Common myeloid progenitor, CD34-positive (primary cell): ENCODE results near the gene UQCC2.

Experiments used
- CTCF ChIA-PET: fragments of 350-600 bp; sonication (Branson Sonifier 250); formaldehyde crosslinking; loops from one replicate; lab custom pipeline; 2021; ENCODE audit warnings: antibody characterized with exemption; lab: Charles Lee
- POLR2A ChIA-PET: fragments of 350-600 bp; sonication (Branson Sonifier 250); formaldehyde crosslinking; loops from one replicate; lab custom pipeline; 2021; ENCODE audit warnings: antibody characterized with exemption; lab: Charles Lee
- DNase-seq, 3 donors: peaks; one replicate each; pipeline versions ENCODE4 v3.0.0 to v3.0.0-alpha.2; 2013
- H3K27ac ChIP-seq, 2 experiments: 1 replicate in 1 of 2; 2 replicates in 1 of 2; pipeline ENCODE4 v1.7.0; 2013; ENCODE audit warnings: inconsistent platforms in 2 of 2, low read length in 2 of 2, mild to moderate bottlenecking in 2 of 2, low read depth in 1 of 2, moderate library complexity in 1 of 2; ENCODE audit not compliant: severe bottlenecking in 2 of 2, insufficient read depth in 1 of 2, poor library complexity in 1 of 2
- H3K27me3 ChIP-seq, 5 experiments: replicated peaks in 2 of 5; 1 replicate in 3 of 5; 2 replicates in 2 of 5; pipeline versions ENCODE4 v1.6.1 to v1.7.0; 2013; ENCODE audit warnings: low read length in 4 of 5, mild to moderate bottlenecking in 2 of 5, moderate library complexity in 2 of 5, inconsistent platforms in 1 of 5; ENCODE audit not compliant: insufficient read depth in 5 of 5, control insufficient read depth in 4 of 5
- H3K36me3 ChIP-seq, 4 experiments: 1 replicate in 2 of 4; 2 replicates in 2 of 4; pipeline versions ENCODE4 v1.6.1 to v1.7.0; 2013; ENCODE audit warnings: low read length in 3 of 4, control low read depth in 1 of 4, mild to moderate bottlenecking in 1 of 4; ENCODE audit not compliant: control insufficient read depth in 4 of 4, insufficient read depth in 4 of 4
- H3K4me1 ChIP-seq, 4 experiments: 1 replicate in 3 of 4; 2 replicates in 1 of 4; pipeline versions ENCODE4 v1.6.1 to v1.7.1; 2013; ENCODE audit warnings: low read length in 3 of 4, mild to moderate bottlenecking in 3 of 4, control low read depth in 1 of 4, inconsistent platforms in 1 of 4, moderate library complexity in 1 of 4; ENCODE audit not compliant: control insufficient read depth in 4 of 4, insufficient read depth in 4 of 4; ENCODE audit errors: control extremely low read depth in 1 of 4
- H3K4me3 ChIP-seq, 7 experiments: 1 replicate in 4 of 7; 2 replicates in 3 of 7; pipeline versions ENCODE4 v1.5.1 to v1.7.0; 2013; ENCODE audit warnings: mild to moderate bottlenecking in 7 of 7, low read length in 6 of 7, moderate library complexity in 6 of 7, inconsistent platforms in 2 of 7, low read depth in 2 of 7, control low read depth in 1 of 7; ENCODE audit not compliant: insufficient read depth in 4 of 7, control insufficient read depth in 1 of 7; ENCODE audit errors: extremely low read depth in 1 of 7
- H3K9me3 ChIP-seq, 5 experiments: 1 replicate in 4 of 5; 2 replicates in 1 of 5; pipeline versions ENCODE4 v1.6.1 to v1.7.1; 2013; ENCODE audit warnings: low read length in 4 of 5, mild to moderate bottlenecking in 2 of 5, inconsistent platforms in 1 of 5, low read depth in 1 of 5, moderate library complexity in 1 of 5; ENCODE audit not compliant: control insufficient read depth in 4 of 5, insufficient read depth in 2 of 5; ENCODE audit errors: control extremely low read depth in 1 of 5
- whole genome bisulfite sequencing: methylation state at CpG from one replicate; pipeline ENCODE4 v1.1.5; 2013; ENCODE audit not compliant: insufficient coverage; 5-methylcytosine and 5-hydroxymethylcytosine counted together

Gene UQCC2

DNA sequence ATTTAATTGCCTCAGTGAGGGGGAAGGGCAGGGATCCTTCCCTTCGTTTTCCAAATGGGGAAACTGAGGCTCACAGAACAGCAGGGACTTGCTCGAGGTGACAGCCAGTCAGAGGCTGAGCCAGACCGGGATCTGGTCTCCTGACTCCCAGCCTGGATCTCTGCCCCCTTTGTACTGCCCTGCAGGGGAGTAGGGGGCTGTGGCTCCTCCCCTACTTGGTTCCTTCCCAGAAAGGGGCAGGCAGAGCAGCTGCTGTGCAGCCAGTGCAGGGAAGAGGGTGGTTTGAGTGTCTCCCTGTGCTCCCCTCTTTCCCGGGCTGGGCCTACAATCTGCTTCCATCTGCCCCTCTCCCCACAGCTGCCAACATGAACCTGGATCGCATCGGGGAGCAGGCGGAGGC, 37.6 kb downstream of the UQCC2 start:
- no peaks in the 10 kb centered on the region for H3K27me3 ChIP-seq
- 96% methylated on average over 3 of the region's 7 CpGs for WGBS
- peaks cover 0 to 11% (median under 1%) of the 10 kb centered on the region in 4 experiments for H3K36me3 ChIP-seq
- ChIA-PET POLR2A (no interaction called here), CTCF (interaction anchor here (0.9 kb wide), 1 partner anchor 16 kb away, joined by 3 read pairs; no protein-coding TSS in a partner anchor)
- H3K4me3 ChIP-seq, result no peak overlapping the region
- no peak for DNase-seq
- no peak overlapping the region for H3K27ac ChIP-seq
- H3K9me3 ChIP-seq, result no peaks in the 10 kb centered on the region
- H3K4me1 ChIP-seq, result no peaks in the 10 kb centered on the region

DNA sequence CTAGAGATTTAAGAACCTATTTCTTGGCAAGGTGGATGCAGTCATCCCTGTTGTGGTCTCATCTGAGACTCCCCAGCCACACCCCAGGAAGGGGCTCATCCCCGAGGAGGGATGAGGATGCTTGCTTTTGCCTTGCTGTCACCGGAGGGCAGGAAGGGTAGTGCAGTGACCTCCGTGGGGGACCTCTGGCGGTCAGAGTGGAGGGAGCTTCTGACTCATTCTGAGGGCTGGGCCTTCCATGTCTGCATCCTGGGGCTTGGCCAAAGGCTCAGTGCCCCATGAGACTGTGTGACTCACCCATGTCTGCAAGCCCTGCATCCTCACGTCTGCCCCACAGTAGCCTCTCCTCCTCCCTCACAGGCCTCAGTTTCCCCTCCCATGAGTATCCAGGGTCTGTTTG, 38.7 kb downstream of the UQCC2 start:
- WGBS, result 94% methylated on average over 4 of the region's 5 CpGs

DNA sequence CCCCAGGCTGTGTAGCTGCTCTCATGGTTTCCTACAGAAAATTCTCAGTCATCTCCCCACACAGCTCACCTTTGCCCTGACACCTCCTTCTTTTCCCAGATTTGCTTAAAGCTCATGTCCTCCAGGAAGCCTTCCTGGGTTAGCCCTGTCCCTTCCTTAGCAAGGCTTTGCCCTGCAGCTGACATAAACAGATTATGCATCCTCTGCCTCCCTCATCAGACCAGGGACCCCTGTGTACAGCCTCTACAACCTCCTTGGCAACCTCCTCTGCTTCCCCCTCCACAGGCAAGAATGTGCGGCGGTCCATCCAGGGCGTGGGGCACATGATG, 39.8 kb downstream of the UQCC2 start:
- H3K27me3 ChIP-seq, result no peaks in the 10 kb centered on the region
- no peak overlapping the region for H3K27ac ChIP-seq
- ChIA-PET CTCF (interaction anchor here (0.9 to 2.4 kb wide), 5 partner anchors 20 to 96 kb away, joined by 3 to 12 read pairs (median 3); no protein-coding TSS in a partner anchor), POLR2A (no interaction called here)
- no peak overlapping the region for H3K4me3 ChIP-seq
- DNase-seq, result no peak
- no peaks in the 10 kb centered on the region for H3K9me3 ChIP-seq
- peaks cover 0 to 21% (median 3%) of the 10 kb centered on the region in 4 experiments for H3K36me3 ChIP-seq
- 100% methylated on average over 1 of the region's 3 CpGs for WGBS
- no peaks in the 10 kb centered on the region for H3K4me1 ChIP-seq

More for the DNA sequence above, 38.7 kb downstream of the UQCC2 start:
- DNase-seq, result no peak
- no peak overlapping the region for H3K27ac ChIP-seq
- H3K27me3 ChIP-seq, result no peaks in the 10 kb centered on the region
- CTCF ChIA-PET, result interaction anchor here (1.0 to 1.1 kb wide), 2 partner anchors 27 to 83 kb away, joined by 3 read pairs; no protein-coding TSS in a partner anchor
- peaks cover 0 to 18% (median 3%) of the 10 kb centered on the region in 4 experiments for H3K36me3 ChIP-seq
- no peaks in the 10 kb centered on the region for H3K4me1 ChIP-seq
- POLR2A ChIA-PET, result no interaction called here
- H3K4me3 ChIP-seq, result no peak overlapping the region
- H3K9me3 ChIP-seq, result no peaks in the 10 kb centered on the region

DNA sequence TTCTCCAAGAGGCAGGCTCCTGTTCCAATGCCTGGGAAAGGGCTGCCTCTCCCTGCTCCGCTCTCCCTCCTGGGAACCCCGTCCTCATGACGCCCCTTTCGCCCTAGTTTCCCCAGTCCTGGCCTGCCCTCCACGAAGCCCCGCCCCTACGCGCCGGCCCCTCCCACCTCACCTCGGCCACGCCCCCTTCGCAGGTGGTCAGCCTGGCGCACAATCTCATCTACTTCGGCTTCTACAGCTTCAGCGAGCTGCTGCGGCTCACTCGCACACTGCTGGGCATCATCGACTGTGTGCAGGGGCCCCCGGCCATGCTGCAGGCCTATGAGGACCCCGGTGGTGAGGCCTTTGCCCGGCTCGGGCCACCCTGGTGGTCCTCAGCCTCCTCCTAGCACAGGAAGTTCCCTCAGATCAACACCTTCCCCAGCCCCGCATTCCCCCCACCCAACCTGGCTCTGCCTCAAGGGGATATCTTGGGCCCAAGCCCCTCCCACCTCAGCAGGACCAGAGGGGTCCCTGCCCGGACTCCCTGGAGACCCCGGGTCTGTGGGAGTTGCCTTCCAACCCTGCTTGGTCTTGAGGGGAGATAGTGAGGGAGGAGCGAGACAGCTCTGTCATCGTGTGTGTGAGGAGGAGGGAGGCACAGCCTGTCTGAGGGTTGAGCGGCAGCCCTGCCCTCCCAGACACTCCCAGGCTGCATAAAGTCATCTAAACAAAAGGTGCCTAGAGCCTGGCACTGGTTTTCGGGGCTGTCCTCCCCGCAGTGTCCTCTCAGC, 40.3 kb downstream of the UQCC2 start:
- Histone ChIP-seq H3K27ac (no peak overlapping the region), H3K4me1 (no peaks in the 10 kb centered on the region), H3K4me3 (no peak overlapping the region), H3K36me3 (peaks cover 0 to 20% (median 3%) of the 10 kb centered on the region in 4 experiments), H3K9me3 (no peaks in the 10 kb centered on the region), H3K27me3 (no peaks in the 10 kb centered on the region)
- DNase-seq, result no peak
- ChIA-PET CTCF (interaction anchor here (0.9 to 2.4 kb wide), 5 partner anchors 21 to 95 kb away, joined by 3 to 12 read pairs (median 3); no protein-coding TSS in a partner anchor), POLR2A (interaction anchor here (0.6 kb wide), 1 partner anchor 42 kb away, joined by 5 read pairs; no protein-coding TSS in a partner anchor)
- 90% methylated on average over 23 of the region's 30 CpGs for WGBS

DNA sequence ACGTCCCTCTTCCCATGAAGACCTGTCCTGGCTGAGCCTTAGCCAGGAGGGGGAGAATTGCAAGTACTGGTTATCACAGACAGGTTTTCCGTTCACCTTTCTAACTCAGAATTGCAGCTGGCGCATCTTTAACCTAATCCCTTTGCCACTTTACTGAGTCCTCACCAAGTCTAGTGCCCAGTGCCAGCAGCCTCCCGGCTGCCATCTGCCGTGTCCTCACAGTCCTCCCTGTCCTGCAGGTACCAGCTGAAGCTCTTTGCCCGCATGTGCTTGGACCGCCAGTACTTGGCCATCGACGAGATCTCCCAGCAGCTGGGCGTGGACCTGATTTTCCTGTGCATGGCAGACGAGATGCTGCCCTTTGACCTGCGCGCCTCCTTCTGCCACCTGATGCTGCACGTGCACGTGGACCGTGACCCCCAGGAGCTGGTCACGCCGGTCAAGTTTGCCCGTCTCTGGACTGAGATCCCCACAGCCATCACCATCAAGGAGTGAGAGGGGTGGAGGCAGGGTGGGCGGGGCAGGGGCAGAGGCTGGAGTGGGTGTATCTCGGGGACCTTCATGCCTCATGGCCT, 41.3 kb downstream of the UQCC2 start:
- H3K27ac ChIP-seq, result no peak overlapping the region
- WGBS, result 99% methylated on average over 19 of the region's 21 CpGs
- no peaks in the 10 kb centered on the region for H3K27me3 ChIP-seq
- CTCF ChIA-PET, result interaction anchor here (1.1 to 2.4 kb wide), 2 partner anchors 27 to 31 kb away, joined by 6 to 12 read pairs; no protein-coding TSS in a partner anchor
- no peaks in the 10 kb centered on the region for H3K4me1 ChIP-seq
- H3K4me3 ChIP-seq, result no peak overlapping the region
- no peak for DNase-seq
- POLR2A ChIA-PET, result no interaction called here
- H3K9me3 ChIP-seq, result no peaks in the 10 kb centered on the region
- peaks cover 0 to 14% (median 3%) of the 10 kb centered on the region in 4 experiments for H3K36me3 ChIP-seq

DNA sequence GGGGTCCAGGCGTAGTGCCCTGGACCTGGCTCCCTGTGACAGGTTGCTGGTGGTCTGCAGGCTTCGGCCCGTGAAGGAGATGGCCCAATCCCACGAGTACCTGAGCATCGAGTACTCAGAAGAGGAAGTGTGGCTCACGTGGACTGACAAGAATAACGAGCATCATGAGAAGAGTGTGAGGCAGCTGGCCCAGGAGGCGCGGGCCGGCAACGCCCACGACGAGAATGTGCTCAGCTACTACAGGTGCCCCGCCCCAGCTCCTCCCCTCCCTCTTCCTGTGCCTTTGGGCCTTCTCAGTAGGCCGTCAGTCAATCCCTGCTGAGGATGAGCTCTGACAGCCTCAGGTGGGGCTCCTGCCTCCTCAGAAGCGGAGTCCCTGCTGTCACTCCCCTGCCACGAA, 42.6 kb downstream of the UQCC2 start:
- H3K36me3 ChIP-seq, result peaks cover 0 to 14% (median 3%) of the 10 kb centered on the region in 4 experiments
- CTCF ChIA-PET, result interaction anchor here (1.5 to 3.0 kb wide), 2 partner anchors 14 to 32 kb away, joined by 8 to 9 read pairs; no protein-coding TSS in a partner anchor
- POLR2A ChIA-PET, result interaction anchor here (0.6 to 1.2 kb wide), 2 partner anchors 22 to 70 kb away, joined by 3 read pairs; no protein-coding TSS in a partner anchor

More for the DNA sequence above, 42.6 kb downstream of the UQCC2 start:
- Histone ChIP-seq H3K9me3 (no peaks in the 10 kb centered on the region), H3K4me1 (no peaks in the 10 kb centered on the region), H3K27ac (no peak overlapping the region), H3K27me3 (no peaks in the 10 kb centered on the region), H3K4me3 (no peak overlapping the region)
- WGBS, result 89% methylated on average over 17 of the region's 17 CpGs
- DNase-seq, result no peak
